Measurements from ENCODE around the gene NMRK1.

DNA sequence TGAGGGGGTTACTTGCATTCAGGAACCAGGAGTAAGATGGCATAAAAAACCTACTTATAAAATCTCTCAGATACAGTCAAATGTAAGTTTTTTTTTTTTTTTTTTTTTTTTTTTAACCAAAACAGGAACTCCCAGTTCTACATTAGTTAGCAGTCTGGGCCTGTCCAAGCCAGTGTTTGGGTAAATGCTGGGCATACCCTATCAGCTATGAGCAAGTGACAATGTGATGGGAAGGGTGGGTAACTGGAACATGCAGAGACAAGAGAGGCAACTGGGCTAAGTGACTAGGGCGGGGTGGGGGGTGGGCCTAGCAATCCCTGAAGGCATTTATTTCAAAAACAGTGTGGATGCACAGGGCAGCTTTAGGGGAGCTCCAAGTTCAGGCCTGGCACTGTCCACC is 2.3 kb downstream of the NMRK1 start:
- TF ChIP-seq POLR2A (IDR thresholded peaks at IDR 0.05), result no peak
- TF ChIP-seq, protein P1, sequence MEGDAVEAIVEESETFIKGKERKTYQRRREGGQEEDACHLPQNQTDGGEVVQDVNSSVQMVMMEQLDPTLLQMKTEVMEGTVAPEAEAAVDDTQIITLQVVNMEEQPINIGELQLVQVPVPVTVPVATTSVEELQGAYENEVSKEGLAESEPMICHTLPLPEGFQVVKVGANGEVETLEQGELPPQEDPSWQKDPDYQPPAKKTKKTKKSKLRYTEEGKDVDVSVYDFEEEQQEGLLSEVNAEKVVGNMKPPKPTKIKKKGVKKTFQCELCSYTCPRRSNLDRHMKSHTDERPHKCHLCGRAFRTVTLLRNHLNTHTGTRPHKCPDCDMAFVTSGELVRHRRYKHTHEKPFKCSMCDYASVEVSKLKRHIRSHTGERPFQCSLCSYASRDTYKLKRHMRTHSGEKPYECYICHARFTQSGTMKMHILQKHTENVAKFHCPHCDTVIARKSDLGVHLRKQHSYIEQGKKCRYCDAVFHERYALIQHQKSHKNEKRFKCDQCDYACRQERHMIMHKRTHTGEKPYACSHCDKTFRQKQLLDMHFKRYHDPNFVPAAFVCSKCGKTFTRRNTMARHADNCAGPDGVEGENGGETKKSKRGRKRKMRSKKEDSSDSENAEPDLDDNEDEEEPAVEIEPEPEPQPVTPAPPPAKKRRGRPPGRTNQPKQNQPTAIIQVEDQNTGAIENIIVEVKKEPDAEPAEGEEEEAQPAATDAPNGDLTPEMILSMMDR (IDR thresholded peaks at IDR 0.05), result no peak

All from lower leg skin (tissue), 3 donors.